Measurements from ENCODE around the gene FNIP2.
"Not testable (repeated sequence)": the region's sequence is repeated elsewhere in the genome, so short reads cannot be mapped to it uniquely, and the experiment has no call there.

The FNIP2 gene

DNA sequence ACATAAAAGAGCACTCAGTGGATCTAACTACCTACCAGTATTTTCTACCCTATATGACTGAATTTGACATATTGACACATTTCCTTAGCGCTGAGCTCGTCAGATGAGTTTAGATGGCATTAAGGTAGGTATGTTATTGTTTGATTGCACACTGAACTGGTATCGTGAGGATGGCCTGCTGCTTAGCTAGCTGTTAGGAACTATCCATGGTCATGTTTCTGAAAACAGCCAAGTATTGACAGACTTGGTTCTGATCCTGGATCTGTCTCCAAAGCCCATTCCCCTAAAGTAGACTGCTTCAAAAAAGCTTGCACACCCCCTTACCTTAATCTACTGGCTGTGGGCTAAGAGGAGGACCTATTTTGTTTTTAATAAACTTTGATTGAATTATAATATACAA is 32.9 kb downstream of the FNIP2 start:
- Histone ChIP-seq H3K9me3 (no peaks in the 10 kb centered on the region), H3K27me3 (no peaks in the 10 kb centered on the region), H3K27ac (no peak overlapping the region), H3K36me3 (no peaks in the 10 kb centered on the region), H3K4me3 (no peak overlapping the region), H3K4me1 (peaks cover 0 to 52% (median 2%) of the 10 kb centered on the region in 4 donors)
- intact Hi-C loops (cut with DNase I; ENCODE audit: low total_unique reads) = no loop called here
- TF ChIP-seq, protein P1, sequence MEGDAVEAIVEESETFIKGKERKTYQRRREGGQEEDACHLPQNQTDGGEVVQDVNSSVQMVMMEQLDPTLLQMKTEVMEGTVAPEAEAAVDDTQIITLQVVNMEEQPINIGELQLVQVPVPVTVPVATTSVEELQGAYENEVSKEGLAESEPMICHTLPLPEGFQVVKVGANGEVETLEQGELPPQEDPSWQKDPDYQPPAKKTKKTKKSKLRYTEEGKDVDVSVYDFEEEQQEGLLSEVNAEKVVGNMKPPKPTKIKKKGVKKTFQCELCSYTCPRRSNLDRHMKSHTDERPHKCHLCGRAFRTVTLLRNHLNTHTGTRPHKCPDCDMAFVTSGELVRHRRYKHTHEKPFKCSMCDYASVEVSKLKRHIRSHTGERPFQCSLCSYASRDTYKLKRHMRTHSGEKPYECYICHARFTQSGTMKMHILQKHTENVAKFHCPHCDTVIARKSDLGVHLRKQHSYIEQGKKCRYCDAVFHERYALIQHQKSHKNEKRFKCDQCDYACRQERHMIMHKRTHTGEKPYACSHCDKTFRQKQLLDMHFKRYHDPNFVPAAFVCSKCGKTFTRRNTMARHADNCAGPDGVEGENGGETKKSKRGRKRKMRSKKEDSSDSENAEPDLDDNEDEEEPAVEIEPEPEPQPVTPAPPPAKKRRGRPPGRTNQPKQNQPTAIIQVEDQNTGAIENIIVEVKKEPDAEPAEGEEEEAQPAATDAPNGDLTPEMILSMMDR (IDR thresholded peaks at IDR 0.05) = no peak
- DNase-seq = no peak

DNA sequence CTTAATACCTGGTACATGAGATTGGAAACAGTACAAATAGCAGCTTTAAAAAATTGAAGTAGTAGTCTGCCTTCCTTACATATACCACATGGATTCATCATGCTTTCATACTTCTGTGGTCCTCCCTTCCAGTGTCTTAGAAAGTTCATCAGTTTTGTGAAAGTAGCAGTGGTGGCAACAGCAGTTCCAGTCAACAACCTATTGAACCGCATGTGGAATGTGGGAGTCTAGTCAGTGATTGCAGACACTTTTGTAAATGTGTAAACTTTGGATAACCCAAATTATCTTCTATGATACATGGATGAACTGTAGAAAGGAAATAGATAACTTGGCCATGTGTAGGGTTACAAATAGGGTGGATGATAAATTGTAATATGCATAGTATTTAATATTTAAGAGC is 34.1 kb downstream of the FNIP2 start:
- intact Hi-C loops (cut with DNase I; ENCODE audit: low total_unique reads) = no loop called here
- Histone ChIP-seq H3K4me3 (no peak overlapping the region), H3K4me1 (peaks cover 0 to 53% (median 2%) of the 10 kb centered on the region in 4 donors), H3K27ac (no peak overlapping the region), H3K27me3 (no peaks in the 10 kb centered on the region), H3K36me3 (no peaks in the 10 kb centered on the region), H3K9me3 (no peaks in the 10 kb centered on the region)
- no peak for DNase-seq
- TF ChIP-seq, protein P1 (IDR thresholded peaks at IDR 0.05) = no peak

GRCh38 chr4:158805635-158806471 is 37.0 kb downstream of the FNIP2 start:
- intact Hi-C loops (cut with DNase I; ENCODE audit: low total_unique reads) = no loop called here
- H3K27me3 ChIP-seq = no peaks in the 10 kb centered on the region
- TF ChIP-seq, protein P1 (IDR thresholded peaks at IDR 0.05) = no peak
- no peak overlapping the region for H3K27ac ChIP-seq
- peaks cover 0 to 63% (median 24%) of the 10 kb centered on the region in 4 donors for H3K4me1 ChIP-seq
- DNase-seq = peak in 1 of 2 donors; percentile 49
- H3K9me3 ChIP-seq = no peaks in the 10 kb centered on the region
- H3K36me3 ChIP-seq = no peaks in the 10 kb centered on the region
- no peak overlapping the region for H3K4me3 ChIP-seq

- H3K27ac ChIP-seq = peak overlapping the region in 1 of 2 donors; percentile 0
- H3K4me1 ChIP-seq = peaks cover 0 to 73% (median 31%) of the 10 kb centered on the region in 4 donors
- no peak overlapping the region for H3K4me3 ChIP-seq
- H3K36me3 ChIP-seq = no peaks in the 10 kb centered on the region
- DNase-seq = no peak
- TF ChIP-seq, protein P1 (IDR thresholded peaks at IDR 0.05) = no peak
- intact Hi-C loops (cut with DNase I; ENCODE audit: low total_unique reads) = no loop called here
- no peaks in the 10 kb centered on the region for H3K27me3 ChIP-seq
- H3K9me3 ChIP-seq = no peaks in the 10 kb centered on the region
Observed at GRCh38 chr4:158807691-158808090, 38.9 kb downstream of the FNIP2 start.

DNA sequence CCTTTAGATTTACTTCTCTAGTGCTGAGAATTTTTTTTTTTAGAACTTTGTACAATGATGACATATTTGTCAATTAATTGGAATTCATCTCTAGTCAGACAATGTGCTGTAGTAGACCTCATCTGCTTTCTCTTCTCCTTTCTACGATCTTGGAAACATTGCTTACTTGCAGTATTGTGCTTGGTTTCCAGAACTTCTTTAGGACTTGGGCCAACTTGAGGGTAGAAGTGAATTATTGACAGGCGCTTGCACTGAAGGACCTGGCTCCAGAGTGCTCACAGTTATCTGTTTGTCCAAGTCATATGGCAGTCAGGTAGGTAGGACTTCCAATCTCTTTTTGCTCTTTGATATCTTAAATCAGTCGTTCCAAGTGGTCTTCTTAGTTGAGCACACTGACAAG is 39.6 kb downstream of the FNIP2 start:
- Histone ChIP-seq H3K36me3 (no peaks in the 10 kb centered on the region), H3K27me3 (no peaks in the 10 kb centered on the region), H3K4me3 (no peak overlapping the region), H3K27ac (peak overlapping the region in 1 of 2 donors; percentile 0), H3K4me1 (peaks cover 0 to 75% (median 31%) of the 10 kb centered on the region in 4 donors), H3K9me3 (no peaks in the 10 kb centered on the region)
- TF ChIP-seq, protein P1 (IDR thresholded peaks at IDR 0.05) = no peak
- no peak for DNase-seq
- intact Hi-C loops (cut with DNase I; ENCODE audit: low total_unique reads) = no loop called here

- Histone ChIP-seq H3K27ac (peak overlapping the region; percentile 75 to 80), H3K4me1 (peaks cover 0 to 72% (median 32%) of the 10 kb centered on the region in 4 donors)
- not testable (repeated sequence) for H3K4me3 ChIP-seq
Observed at GRCh38 chr4:158809208-158809607, 40.4 kb downstream of the FNIP2 start.

More at GRCh38 chr4:158809208-158809607, 40.4 kb downstream of the FNIP2 start:
- H3K27me3 ChIP-seq; DNase-seq; H3K36me3 ChIP-seq; H3K9me3 ChIP-seq; intact Hi-C loops (cut with DNase I; ENCODE audit: low total_unique reads): not testable (repeated sequence)

All from tibial artery (tissue), 4 donors.